NCI-H1436 treated with DMSO at 0.1 percent for 48 hours (cell line): Measurements from ENCODE around the gene MACC1.

Experiments used
- DNase-seq: peaks from one replicate; lab custom pipeline; 2025; lab: John Stamatoyannopoulos, UW

MACC1 gene, protein sequence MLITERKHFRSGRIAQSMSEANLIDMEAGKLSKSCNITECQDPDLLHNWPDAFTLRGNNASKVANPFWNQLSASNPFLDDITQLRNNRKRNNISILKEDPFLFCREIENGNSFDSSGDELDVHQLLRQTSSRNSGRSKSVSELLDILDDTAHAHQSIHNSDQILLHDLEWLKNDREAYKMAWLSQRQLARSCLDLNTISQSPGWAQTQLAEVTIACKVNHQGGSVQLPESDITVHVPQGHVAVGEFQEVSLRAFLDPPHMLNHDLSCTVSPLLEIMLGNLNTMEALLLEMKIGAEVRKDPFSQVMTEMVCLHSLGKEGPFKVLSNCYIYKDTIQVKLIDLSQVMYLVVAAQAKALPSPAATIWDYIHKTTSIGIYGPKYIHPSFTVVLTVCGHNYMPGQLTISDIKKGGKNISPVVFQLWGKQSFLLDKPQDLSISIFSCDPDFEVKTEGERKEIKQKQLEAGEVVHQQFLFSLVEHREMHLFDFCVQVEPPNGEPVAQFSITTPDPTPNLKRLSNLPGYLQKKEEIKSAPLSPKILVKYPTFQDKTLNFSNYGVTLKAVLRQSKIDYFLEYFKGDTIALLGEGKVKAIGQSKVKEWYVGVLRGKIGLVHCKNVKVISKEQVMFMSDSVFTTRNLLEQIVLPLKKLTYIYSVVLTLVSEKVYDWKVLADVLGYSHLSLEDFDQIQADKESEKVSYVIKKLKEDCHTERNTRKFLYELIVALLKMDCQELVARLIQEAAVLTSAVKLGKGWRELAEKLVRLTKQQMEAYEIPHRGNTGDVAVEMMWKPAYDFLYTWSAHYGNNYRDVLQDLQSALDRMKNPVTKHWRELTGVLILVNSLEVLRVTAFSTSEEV

DNA sequence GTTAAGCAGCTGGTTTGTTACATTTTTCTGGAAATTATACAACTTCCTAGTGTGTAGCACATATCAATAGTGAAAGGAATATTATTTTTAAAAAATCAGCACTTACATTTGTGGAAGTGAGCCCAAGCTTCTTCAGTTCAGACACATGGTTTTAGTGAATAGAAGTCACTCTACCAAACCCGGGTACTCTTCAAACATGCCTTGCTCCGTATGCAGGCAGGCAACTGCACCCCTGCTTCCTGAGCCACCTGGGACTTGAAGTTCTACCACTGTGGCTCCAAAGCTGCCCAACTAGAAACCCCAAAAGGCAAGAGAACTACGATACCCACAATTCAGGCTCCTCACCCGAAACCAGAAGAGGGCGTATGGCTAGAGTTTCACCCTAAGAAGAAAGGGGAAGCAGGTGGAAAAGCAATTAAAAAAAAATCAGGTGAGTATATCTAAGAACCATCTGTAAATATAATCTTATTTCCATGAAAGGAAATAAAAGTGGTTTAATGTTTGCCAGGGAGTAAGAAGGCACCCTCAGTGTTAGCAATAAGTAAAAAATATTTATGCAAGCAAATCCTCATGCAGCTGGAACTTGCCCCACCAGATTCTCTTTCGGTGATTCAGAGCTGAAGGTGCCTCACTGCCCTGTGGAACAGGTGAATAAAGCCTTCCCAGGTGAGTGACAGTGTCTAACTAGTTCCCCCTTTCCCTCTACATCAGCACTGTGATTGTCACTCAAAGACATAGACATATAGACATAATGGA, at the start of gene MACC1:
MACC1 (minus strand) TSS at position 192 of the 756 bp plus-strand sequence. CDS start 55,522 bp downstream, outside the sequence.
- no peak for DNase-seq

DNA sequence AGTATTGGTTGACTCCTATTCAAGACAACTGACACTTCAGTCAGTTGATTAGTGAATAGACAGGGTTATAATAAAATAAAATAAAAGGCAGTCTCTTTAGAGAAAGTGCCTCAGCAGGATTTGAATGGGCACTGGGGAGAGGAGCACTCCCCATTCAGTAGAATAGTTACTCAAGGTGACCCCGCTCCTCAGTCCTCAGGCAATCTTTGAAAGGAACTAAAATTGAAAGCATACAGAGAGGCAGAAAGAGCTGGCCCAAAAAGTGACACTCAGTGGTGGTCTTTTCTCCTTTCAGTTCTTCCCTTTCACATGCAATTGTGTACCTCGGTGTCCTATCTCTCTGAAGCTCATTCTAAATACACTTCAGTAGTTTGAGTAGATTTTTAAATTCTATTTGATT, 47.4 kb upstream of the MACC1 start:
- no peak for DNase-seq

GRCh38 chr7:20260223-20260622, 43.0 kb upstream of the MACC1 start:
- DNase-seq, result no peak

DNA sequence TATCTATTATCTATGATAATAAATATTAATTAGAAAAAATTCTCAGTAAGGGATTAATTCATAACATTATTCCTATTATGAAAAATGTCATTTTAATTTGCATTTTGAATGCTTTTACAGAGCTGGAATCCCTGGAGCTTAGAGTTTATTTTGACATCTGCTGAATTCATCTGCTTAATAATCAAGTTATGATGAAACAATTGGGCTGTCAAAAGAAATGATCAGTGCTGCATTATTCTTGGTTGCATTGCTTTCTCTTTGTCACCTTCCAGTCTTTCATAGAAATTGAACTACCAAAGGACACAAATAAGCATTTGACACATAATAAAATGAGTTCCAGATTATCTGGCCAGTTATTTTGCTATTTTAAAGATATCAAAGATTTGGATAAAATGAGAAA, 40.0 kb upstream of the MACC1 start:
- no peak for DNase-seq

- no peak for DNase-seq
Observed at GRCh38 chr7:20249920-20250319, 32.7 kb upstream of the MACC1 start.

GRCh38 chr7:20249376-20249775, 32.2 kb upstream of the MACC1 start:
- no peak for DNase-seq

DNA sequence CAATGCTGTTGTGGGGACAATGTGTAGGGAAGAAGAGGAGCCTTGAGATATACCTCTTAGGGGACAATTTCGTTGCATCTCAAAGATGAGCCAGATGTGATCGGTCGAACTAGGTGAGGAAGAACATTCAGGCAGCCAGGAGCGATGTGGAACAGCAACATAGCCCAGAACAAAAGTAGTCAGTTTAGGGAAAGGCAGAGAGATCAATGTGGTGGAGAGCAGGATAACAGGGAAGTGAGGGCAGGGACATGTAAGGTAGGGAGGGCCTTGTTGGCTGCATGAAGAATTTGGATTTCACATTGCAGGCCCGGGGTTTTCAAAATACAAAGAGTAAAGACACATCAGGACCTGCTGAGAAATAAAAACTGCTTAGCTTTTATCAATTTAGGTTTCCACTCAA, 29.1 kb upstream of the MACC1 start:
- no peak for DNase-seq

DNA sequence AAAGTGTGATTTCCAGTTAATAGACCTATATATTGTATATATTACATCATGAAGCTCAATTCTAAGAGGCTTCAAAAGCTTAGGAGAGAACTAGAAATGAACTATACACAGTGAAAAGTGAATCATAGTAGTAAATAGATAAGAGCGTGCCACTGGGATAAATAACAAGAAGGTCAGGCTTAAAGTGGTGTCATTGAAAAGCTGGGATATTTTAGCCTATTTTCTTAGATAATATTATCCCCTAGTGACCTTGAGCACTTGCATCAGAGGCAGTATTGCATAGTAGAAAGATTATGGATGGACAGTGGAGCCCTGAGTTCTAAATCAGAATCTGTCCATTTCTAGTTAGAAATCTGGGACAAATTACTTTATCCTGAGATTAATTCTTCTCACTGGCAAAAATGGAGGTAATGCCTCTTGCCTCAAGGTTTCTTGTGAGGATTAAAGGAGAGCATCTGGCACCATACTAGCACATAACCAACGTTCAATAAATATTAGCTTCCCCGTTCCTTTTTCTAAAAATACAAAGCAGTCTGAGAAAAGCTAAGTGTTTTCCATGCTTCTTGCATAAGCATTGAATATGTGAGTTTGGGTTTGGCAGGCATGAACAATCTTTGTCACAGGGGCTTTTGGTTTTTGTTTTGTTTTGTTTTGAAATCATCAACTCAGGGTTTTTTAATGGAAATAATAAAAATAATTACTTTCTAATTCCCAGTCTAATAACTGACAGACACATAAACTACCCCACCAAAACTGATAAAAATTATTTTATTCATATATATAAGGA, 27.3 kb upstream of the MACC1 start:
- DNase-seq, result no peak

- DNase-seq, result no peak
Observed at GRCh38 chr7:20241911-20242261, 24.7 kb upstream of the MACC1 start.

DNA sequence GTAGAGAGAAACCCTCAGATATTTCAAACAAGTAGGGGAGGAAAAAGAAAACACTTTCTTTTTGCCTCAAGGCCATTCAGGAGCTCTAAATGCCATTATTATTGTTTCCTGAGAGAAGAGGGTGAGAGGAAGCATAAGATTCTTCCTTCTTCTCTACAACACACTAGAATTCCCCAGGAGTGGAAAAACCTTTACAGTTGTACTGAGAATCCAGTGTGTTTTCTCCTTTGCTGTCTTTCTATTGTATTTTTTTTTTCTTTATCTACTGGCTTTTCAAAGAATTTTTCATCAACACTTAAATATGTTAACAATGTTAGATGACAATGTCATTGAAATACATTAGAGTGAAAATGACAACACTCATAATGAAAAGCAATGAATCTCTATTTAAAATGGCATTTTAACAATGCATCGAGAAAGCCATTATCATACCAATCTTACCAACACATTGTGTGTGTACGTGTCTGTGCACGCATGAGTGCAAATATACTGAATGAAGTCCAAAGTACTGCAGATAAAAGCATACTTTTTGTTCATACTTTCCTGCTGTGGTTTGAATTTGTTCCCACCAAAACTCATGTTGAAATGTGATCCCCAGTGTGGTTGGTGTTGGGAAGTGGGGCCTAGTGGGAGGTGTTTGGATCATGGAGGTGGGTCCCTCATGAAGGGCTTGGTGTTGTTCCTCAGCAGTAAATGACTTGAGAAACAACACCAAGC, 24.2 kb upstream of the MACC1 start:
- no peak for DNase-seq

DNA sequence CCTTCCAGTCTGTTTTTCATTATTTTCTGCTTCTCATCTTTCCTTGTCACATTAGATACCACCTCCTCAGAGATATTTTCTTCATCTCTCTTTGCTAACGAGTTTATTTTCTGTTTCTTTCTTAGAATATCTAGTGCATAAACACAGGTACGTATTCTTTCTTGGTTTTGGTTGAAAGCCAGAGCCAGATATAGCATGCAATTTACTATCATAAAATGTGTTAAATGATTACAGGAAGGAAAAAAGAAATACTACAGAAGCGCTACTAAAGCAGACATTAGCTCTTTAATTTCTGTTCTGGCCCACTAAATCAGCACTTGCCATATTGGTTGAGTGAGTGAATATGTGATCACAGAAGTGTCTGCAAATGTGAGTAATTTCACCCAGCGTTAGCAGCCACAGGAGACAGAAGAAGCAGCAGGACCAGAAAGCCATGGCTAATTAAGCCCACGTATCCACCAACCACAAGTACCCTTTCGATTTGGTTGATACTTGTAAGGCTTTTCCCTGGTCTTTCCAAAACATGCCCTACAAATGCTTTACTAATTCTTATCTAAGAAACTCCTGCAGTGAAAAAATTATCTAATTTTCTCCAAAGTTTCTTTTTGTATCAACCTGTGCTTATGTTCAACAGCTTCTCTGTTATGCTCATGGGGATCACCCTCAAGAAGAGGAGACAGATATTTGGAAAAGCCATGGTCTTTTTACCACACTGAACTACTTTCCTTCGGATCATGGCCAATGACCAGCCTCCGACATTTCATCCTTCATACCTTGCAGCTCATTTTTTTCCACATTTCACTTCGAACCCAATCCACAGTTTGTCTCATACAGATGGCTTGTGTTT, 23.1 kb upstream of the MACC1 start:
- no peak for DNase-seq

DNA sequence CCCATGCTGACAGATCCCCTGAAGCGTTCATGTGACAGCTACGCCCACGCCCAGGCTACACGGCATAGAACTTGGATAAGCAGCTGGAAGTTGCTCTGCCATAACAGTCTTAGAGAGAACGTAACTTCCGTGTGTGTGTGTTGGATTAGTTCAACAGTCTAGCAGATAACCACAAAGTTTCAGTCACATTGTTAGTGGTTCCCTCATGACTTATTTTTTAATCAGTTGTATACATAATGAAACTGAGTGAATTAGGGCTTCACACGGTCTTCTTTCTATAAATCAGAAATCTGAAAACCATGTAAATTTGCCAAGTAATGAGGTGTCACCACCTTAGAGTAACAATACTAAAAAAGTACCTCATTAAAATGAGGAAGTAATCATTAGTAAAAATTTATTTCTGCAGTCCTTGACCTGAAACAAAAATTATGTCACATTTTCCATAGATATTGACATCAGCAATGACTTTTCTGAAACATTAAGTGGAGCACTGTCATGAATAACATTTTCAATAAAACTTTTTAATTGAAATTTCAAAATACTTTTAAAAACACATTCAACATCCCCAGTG, 21.7 kb upstream of the MACC1 start:
- no peak for DNase-seq

DNA sequence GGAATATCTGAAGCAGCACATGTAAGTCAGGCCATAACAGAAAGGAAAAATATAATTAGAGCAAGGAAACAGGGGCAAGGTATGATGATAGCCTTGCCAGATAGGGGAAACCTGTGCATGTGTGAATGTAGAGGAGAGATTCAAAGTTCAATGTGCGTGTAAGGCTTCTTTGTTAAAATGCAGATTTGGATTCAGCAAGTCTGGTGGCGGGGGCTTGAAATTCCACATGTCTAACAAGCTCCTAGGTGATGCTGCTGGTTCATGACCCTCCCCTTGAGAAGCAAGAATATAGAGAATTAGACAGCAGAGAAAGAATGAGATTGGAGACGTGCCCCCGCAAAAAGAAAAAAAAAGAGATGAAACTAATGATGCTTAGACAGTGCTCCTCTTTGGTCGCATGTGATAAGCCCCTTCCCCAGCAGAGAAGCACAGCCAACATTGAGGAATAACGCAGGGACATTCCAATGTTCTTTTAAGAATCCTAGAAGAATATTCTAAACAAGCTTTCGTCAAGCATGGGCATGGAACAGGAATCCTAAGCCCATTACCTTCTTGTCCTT, 21.1 kb upstream of the MACC1 start:
- DNase-seq, result no peak

GRCh38 chr7:20237464-20238193, 20.4 kb upstream of the MACC1 start:
- DNase-seq, result no peak

DNA sequence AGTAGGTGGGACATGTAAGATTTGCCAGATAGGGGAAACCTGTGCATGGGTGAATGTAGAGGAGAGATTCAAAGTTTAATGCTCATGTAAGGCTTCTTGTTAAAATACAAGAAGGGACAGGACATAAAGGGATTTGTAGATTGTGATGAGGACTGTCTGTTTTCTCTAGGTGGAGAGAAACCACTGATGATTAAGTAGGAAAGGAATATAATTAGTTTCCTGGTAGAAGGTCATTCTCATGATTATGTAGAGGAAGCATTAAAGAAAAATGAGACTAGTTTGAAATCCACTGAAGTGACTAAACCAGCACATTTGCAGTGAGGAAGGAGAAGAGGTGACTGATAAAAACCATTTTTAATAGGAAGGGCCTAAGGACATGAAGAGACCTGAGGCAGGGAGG, 19.6 kb upstream of the MACC1 start:
- DNase-seq, result no peak

- DNase-seq, result no peak
Observed at GRCh38 chr7:20236043-20236442, 18.9 kb upstream of the MACC1 start.

DNA sequence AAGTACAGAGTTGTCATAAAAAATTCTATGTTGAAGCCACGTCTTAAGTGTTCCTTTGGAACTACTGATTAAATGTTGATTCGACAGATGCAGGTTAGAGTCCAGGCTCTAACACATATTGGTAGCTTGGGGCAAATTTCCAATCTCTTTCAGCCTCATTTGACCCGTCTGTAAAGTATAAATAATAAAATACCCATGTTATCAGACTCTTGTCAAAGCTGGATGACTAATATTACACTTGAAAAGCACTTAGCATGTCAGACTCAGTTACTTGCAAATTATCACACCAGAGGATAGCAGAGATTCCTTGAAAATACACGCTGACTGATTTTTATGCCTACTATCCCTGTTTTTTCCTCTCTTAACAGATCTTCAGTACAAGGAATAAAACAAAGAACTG, 18.1 kb upstream of the MACC1 start:
- DNase-seq, result no peak

GRCh38 chr7:20233362-20233761, 16.2 kb upstream of the MACC1 start:
- no peak for DNase-seq

- DNase-seq, result no peak
Observed at GRCh38 chr7:20232848-20233247, 15.7 kb upstream of the MACC1 start.
